Peyer's patch (tissue), 4 donors: Measurements from ENCODE around the gene A3GALT2. TPM values are rescaled to one million over a fixed set of nuclear protein-coding genes. Genes with fewer than 3 reads are reported as not detected.

Experiments used
- DNase-seq, 3 donors: peaks; one replicate each; pipeline ENCODE4 v3.0.0-alpha.2; 2017 to 2019
- H3K27ac ChIP-seq, 4 donors: fragments of 200-600 bp; sonication (generic); one replicate each; pipeline ENCODE4 v1.5.1; 2016 to 2019
- H3K27me3 ChIP-seq, 2 donors: fragments of 200-600 bp; sonication (generic); one replicate each; pipeline ENCODE4 v1.5.1; 2019
- H3K36me3 ChIP-seq, 3 donors: fragments of 200-600 bp; sonication (generic); one replicate each; pipeline ENCODE4 v1.5.1; 2016 to 2019
- H3K4me1 ChIP-seq, 4 donors: fragments of 200-600 bp; sonication (generic); one replicate each; pipeline ENCODE4 v1.5.1; 2016 to 2019
- H3K4me3 ChIP-seq, 4 donors: fragments of 200-600 bp; sonication (generic); 1 replicate in 3 of 4; 2 replicates in 1 of 4; pipeline ENCODE4 v1.5.1; 2016 to 2019; ENCODE audit warnings: mild to moderate bottlenecking in 1 of 4
- H3K9me3 ChIP-seq, 4 donors: fragments of 200-600 bp; sonication (generic); one replicate each; pipeline ENCODE4 v1.5.1; 2016 to 2019; ENCODE audit warnings: mild to moderate bottlenecking in 1 of 4
- POLR2A ChIP-seq, 2 donors: fragments of 450-650 bp; IDR thresholded peaks; one replicate each; pipeline ENCODE4 v1.5.1; 2017; ENCODE audit warnings: antibody characterized with exemption in 2 of 2, mild to moderate bottlenecking in 2 of 2, moderate library complexity in 2 of 2
- total RNA-seq, 4 donors: library from RNA; depleted of rRNA; stranded (reverse); fragments of >200 nt; gene quantifications; one replicate each; pipeline ENCODE4 v1.1.0, GENCODE V29; 2016
- TF ChIP-seq, protein P1 (sequence below), 6 experiments: fragments of 450-650 bp in 4 of 6; fragments of 200-600 bp in 2 of 6; sonication (generic) in 1 of 6; IDR thresholded peaks; one replicate each; pipeline ENCODE4 v1.5.1; 2017 to 2019; ENCODE audit warnings: antibody characterized with exemption in 6 of 6, mild to moderate bottlenecking in 3 of 6, moderate library complexity in 1 of 6

A3GALT2 gene
- total RNA-seq, 4 donors from 2014 or later, result not detected

DNA sequence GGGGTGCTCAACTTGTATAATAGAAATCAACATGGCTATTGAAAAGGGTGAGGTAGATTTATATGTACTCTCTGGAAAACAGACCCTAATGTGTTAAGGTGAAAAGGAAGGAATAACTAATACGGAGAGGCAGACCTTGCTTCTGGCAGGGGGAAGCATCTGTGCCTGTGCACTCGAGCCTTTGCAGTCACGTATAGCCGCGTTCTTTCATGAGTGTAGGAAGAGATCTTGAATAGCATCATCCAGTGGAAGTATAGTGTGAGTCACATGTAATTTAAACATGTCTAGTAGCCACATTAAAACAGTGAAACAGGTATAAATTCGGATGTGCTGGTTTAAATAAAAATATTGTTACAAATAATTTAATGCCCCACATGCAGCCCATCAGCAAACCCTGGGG, 3.0 kb downstream of the A3GALT2 start:
- no peak for DNase-seq
- Histone ChIP-seq H3K4me1 (no peaks in the 10 kb centered on the region), H3K27ac (no peak overlapping the region), H3K36me3 (peaks cover 0 to 10% (median 0%) of the 10 kb centered on the region in 3 donors), H3K9me3 (no peaks in the 10 kb centered on the region), H3K27me3 (no peaks in the 10 kb centered on the region), H3K4me3 (no peak overlapping the region)
- TF ChIP-seq, protein P1, sequence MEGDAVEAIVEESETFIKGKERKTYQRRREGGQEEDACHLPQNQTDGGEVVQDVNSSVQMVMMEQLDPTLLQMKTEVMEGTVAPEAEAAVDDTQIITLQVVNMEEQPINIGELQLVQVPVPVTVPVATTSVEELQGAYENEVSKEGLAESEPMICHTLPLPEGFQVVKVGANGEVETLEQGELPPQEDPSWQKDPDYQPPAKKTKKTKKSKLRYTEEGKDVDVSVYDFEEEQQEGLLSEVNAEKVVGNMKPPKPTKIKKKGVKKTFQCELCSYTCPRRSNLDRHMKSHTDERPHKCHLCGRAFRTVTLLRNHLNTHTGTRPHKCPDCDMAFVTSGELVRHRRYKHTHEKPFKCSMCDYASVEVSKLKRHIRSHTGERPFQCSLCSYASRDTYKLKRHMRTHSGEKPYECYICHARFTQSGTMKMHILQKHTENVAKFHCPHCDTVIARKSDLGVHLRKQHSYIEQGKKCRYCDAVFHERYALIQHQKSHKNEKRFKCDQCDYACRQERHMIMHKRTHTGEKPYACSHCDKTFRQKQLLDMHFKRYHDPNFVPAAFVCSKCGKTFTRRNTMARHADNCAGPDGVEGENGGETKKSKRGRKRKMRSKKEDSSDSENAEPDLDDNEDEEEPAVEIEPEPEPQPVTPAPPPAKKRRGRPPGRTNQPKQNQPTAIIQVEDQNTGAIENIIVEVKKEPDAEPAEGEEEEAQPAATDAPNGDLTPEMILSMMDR (IDR thresholded peaks at IDR 0.05), result no peak
- no peak for TF ChIP-seq POLR2A (IDR thresholded peaks at IDR 0.05)

- DNase-seq, result no peak
- peaks cover 0 to 7% (median 0%) of the 10 kb centered on the region in 3 donors for H3K36me3 ChIP-seq
- no peaks in the 10 kb centered on the region for H3K4me1 ChIP-seq
- no peak overlapping the region for H3K27ac ChIP-seq
- H3K4me3 ChIP-seq, result no peak overlapping the region
- TF ChIP-seq, protein P1 (IDR thresholded peaks at IDR 0.05), result no peak
- H3K9me3 ChIP-seq, result no peaks in the 10 kb centered on the region
- no peaks in the 10 kb centered on the region for H3K27me3 ChIP-seq
These were observed 3.5 kb downstream of the A3GALT2 start for GRCh38 chr1:33317354-33317753.

DNA sequence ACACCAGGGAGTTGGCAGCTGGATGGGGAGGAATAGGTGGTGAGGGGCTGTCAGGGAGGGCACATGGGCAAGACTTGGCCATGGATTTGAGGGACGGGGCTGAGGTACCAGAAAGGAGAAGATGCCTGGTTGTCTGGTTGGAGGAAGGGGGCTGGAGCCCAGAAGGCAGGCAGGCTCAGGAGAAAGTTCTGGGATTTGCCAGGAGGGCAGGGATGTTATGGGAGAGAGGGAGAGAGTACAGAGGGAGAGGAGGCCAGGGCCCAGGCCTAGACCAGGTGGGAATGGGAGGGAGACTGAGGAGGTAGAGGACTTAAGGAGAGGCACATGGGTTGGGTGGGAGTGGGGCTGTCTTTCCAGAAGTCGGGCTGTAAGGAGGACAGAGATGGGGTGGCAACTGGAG, 4.3 kb downstream of the A3GALT2 start:
- no peaks in the 10 kb centered on the region for H3K9me3 ChIP-seq
- no peak for DNase-seq
- no peak overlapping the region for H3K27ac ChIP-seq
- H3K4me1 ChIP-seq, result no peaks in the 10 kb centered on the region
- no peak overlapping the region for H3K4me3 ChIP-seq
- no peaks in the 10 kb centered on the region for H3K27me3 ChIP-seq
- peaks cover 0 to 2% (median 0%) of the 10 kb centered on the region in 3 donors for H3K36me3 ChIP-seq
- TF ChIP-seq, protein P1 (IDR thresholded peaks at IDR 0.05), result no peak
- TF ChIP-seq POLR2A (IDR thresholded peaks at IDR 0.05), result no peak

- no peaks in the 10 kb centered on the region for H3K4me1 ChIP-seq
- TF ChIP-seq POLR2A (IDR thresholded peaks at IDR 0.05), result no peak
- TF ChIP-seq, protein P1 (IDR thresholded peaks at IDR 0.05), result no peak
- no peaks in the 10 kb centered on the region for H3K27me3 ChIP-seq
- H3K9me3 ChIP-seq, result no peaks in the 10 kb centered on the region
- DNase-seq, result no peak
- no peak overlapping the region for H3K27ac ChIP-seq
- H3K36me3 ChIP-seq, result no peaks in the 10 kb centered on the region
- no peak overlapping the region for H3K4me3 ChIP-seq
These were observed 6.5 kb downstream of the A3GALT2 start for GRCh38 chr1:33314416-33314815.

DNA sequence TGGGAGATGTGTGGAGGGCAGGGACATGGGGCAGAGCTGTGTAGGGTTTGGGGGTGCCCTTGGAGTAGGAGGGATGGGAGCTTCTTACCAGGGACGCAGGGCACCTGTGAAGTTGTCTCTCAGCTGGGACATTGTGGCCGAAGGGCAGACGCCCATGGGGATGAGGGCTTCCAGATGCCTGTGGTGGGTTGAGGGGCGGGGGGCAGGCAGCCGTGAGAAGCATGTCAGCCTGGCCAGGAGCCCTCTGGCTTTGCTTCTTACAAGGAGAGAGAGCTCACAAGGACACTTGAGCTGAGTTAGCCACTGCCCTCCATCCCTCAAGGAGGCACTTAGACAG, 8.5 kb downstream of the A3GALT2 start:
- peak in 1 of 3 donors; percentile 25 for DNase-seq
- Histone ChIP-seq H3K27me3 (no peaks in the 10 kb centered on the region), H3K4me3 (no peak overlapping the region), H3K9me3 (no peaks in the 10 kb centered on the region), H3K4me1 (no peaks in the 10 kb centered on the region), H3K27ac (no peak overlapping the region), H3K36me3 (no peaks in the 10 kb centered on the region)
- TF ChIP-seq, protein P1 (IDR thresholded peaks at IDR 0.05), result no peak
- no peak for TF ChIP-seq POLR2A (IDR thresholded peaks at IDR 0.05)
